ENCODE data around the gene TSC22D3.

TSC22D3 gene

GRCh38 chrX:107755721-107756120 is 19.9 kb downstream of the TSC22D3 start:
- Histone ChIP-seq H3K4me1 (ENCODE audit: control insufficient read depth, low read depth, low read length) (peaks cover 15% of the 10 kb centered on the region), H3K27ac (ENCODE audit: low read length) (no peak overlapping the region), H3K9ac (ENCODE audit: low read length) (no peak overlapping the region), H3K9me3 (ENCODE audit: control insufficient read depth, low read depth, low read length) (no peaks in the 10 kb centered on the region), H3K27me3 (ENCODE audit: control insufficient read depth, insufficient read depth, low read length) (no peaks in the 10 kb centered on the region), H3K4me3 (ENCODE audit: low read length) (no peak overlapping the region), H3K36me3 (ENCODE audit: control insufficient read depth, low read depth, low read length) (no peaks in the 10 kb centered on the region)

GRCh38 chrX:107753187-107753586 is 22.4 kb downstream of the TSC22D3 start:
- no peak overlapping the region for H3K9ac ChIP-seq (ENCODE audit: low read length)
- no peak overlapping the region for H3K4me3 ChIP-seq (ENCODE audit: low read length)
- peaks cover 18% of the 10 kb centered on the region for H3K4me1 ChIP-seq (ENCODE audit: control insufficient read depth, low read depth, low read length)
- H3K27me3 ChIP-seq (ENCODE audit: control insufficient read depth, insufficient read depth, low read length): no peaks in the 10 kb centered on the region
- H3K36me3 ChIP-seq (ENCODE audit: control insufficient read depth, low read depth, low read length): no peaks in the 10 kb centered on the region
- H3K9me3 ChIP-seq (ENCODE audit: control insufficient read depth, low read depth, low read length): no peaks in the 10 kb centered on the region
- H3K27ac ChIP-seq (ENCODE audit: low read length): no peak overlapping the region

GRCh38 chrX:107752714-107753113 is 22.9 kb downstream of the TSC22D3 start:
- no peaks in the 10 kb centered on the region for H3K27me3 ChIP-seq (ENCODE audit: control insufficient read depth, insufficient read depth, low read length)
- H3K27ac ChIP-seq (ENCODE audit: low read length): no peak overlapping the region
- H3K4me1 ChIP-seq (ENCODE audit: control insufficient read depth, low read depth, low read length): peaks cover 18% of the 10 kb centered on the region
- H3K36me3 ChIP-seq (ENCODE audit: control insufficient read depth, low read depth, low read length): no peaks in the 10 kb centered on the region
- H3K9ac ChIP-seq (ENCODE audit: low read length): no peak overlapping the region
- no peaks in the 10 kb centered on the region for H3K9me3 ChIP-seq (ENCODE audit: control insufficient read depth, low read depth, low read length)
- no peak overlapping the region for H3K4me3 ChIP-seq (ENCODE audit: low read length)

DNA sequence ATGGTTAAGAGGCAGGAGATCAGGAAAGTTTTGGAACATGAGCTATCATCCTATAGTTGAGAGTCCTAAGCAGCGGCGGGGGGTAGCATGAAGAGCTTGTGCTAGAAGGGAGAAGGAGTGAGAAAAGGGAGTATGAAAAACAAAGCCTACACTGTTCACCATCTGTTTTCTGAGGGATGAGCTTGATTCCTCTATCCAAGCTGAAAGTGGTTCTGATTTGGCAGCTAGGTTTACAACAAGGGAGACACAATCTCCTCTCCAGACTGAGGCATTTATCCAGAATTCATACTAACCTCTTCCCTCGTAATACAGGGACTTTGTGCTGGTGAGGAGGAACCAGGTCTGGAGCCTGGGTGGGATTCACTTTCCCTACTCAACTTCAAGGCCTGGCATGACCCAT is 23.5 kb downstream of the TSC22D3 start:
- no peak overlapping the region for H3K9ac ChIP-seq (ENCODE audit: low read length)
- H3K4me3 ChIP-seq (ENCODE audit: low read length): no peak overlapping the region
- no peak overlapping the region for H3K27ac ChIP-seq (ENCODE audit: low read length)
- H3K9me3 ChIP-seq (ENCODE audit: control insufficient read depth, low read depth, low read length): no peaks in the 10 kb centered on the region
- no peaks in the 10 kb centered on the region for H3K36me3 ChIP-seq (ENCODE audit: control insufficient read depth, low read depth, low read length)
- H3K27me3 ChIP-seq (ENCODE audit: control insufficient read depth, insufficient read depth, low read length): no peaks in the 10 kb centered on the region
- H3K4me1 ChIP-seq (ENCODE audit: control insufficient read depth, low read depth, low read length): peaks cover 18% of the 10 kb centered on the region

- Histone ChIP-seq H3K27ac (ENCODE audit: low read length) (no peak overlapping the region), H3K27me3 (ENCODE audit: control insufficient read depth, insufficient read depth, low read length) (no peaks in the 10 kb centered on the region), H3K4me1 (ENCODE audit: control insufficient read depth, low read depth, low read length) (peaks cover 18% of the 10 kb centered on the region), H3K36me3 (ENCODE audit: control insufficient read depth, low read depth, low read length) (no peaks in the 10 kb centered on the region), H3K9ac (ENCODE audit: low read length) (no peak overlapping the region), H3K9me3 (ENCODE audit: control insufficient read depth, low read depth, low read length) (no peaks in the 10 kb centered on the region), H3K4me3 (ENCODE audit: low read length) (no peak overlapping the region)
These were observed 24.6 kb downstream of the TSC22D3 start for GRCh38 chrX:107750861-107751445.

DNA sequence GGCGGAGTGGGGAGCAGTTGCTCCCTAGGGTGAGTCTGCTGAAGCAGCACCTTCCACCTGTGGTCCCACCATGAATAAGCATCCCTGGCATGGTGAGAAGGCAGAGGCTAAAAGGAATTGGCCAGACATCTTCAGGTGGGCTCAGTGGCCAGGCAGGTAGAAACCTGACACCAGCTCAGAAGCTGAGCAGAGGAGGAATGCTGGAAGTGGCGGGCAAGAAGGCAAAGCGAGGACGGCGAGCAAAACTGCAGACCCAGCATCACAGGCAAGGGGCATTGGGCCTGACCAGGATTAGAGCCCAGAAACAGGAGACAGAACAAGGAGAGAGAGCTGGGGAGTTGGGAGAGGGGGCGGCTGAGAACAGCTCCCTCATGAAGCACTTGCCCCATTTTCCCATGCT is 25.3 kb downstream of the TSC22D3 start:
- Histone ChIP-seq H3K4me3 (ENCODE audit: low read length) (no peak overlapping the region), H3K36me3 (ENCODE audit: control insufficient read depth, low read depth, low read length) (no peaks in the 10 kb centered on the region), H3K9ac (ENCODE audit: low read length) (no peak overlapping the region), H3K27me3 (ENCODE audit: control insufficient read depth, insufficient read depth, low read length) (no peaks in the 10 kb centered on the region), H3K27ac (ENCODE audit: low read length) (no peak overlapping the region), H3K9me3 (ENCODE audit: control insufficient read depth, low read depth, low read length) (no peaks in the 10 kb centered on the region), H3K4me1 (ENCODE audit: control insufficient read depth, low read depth, low read length) (peaks cover 18% of the 10 kb centered on the region)

- Histone ChIP-seq H3K9ac (ENCODE audit: low read length) (no peak overlapping the region), H3K9me3 (ENCODE audit: control insufficient read depth, low read depth, low read length) (no peaks in the 10 kb centered on the region), H3K27ac (ENCODE audit: low read length) (no peak overlapping the region), H3K4me3 (ENCODE audit: low read length) (no peak overlapping the region), H3K36me3 (ENCODE audit: control insufficient read depth, low read depth, low read length) (no peaks in the 10 kb centered on the region), H3K4me1 (ENCODE audit: control insufficient read depth, low read depth, low read length) (peaks cover 18% of the 10 kb centered on the region), H3K27me3 (ENCODE audit: control insufficient read depth, insufficient read depth, low read length) (peaks cover 2% of the 10 kb centered on the region)
These were observed 27.1 kb downstream of the TSC22D3 start for GRCh38 chrX:107748506-107748905.

- Histone ChIP-seq H3K9me3 (ENCODE audit: control insufficient read depth, low read depth, low read length) (no peaks in the 10 kb centered on the region), H3K27ac (ENCODE audit: low read length) (no peak overlapping the region), H3K4me1 (ENCODE audit: control insufficient read depth, low read depth, low read length) (peaks cover 16% of the 10 kb centered on the region), H3K9ac (ENCODE audit: low read length) (no peak overlapping the region), H3K4me3 (ENCODE audit: low read length) (no peak overlapping the region), H3K36me3 (ENCODE audit: control insufficient read depth, low read depth, low read length) (no peaks in the 10 kb centered on the region), H3K27me3 (ENCODE audit: control insufficient read depth, insufficient read depth, low read length) (peaks cover 10% of the 10 kb centered on the region)
These were observed 27.9 kb downstream of the TSC22D3 start for GRCh38 chrX:107747596-107748161.

DNA sequence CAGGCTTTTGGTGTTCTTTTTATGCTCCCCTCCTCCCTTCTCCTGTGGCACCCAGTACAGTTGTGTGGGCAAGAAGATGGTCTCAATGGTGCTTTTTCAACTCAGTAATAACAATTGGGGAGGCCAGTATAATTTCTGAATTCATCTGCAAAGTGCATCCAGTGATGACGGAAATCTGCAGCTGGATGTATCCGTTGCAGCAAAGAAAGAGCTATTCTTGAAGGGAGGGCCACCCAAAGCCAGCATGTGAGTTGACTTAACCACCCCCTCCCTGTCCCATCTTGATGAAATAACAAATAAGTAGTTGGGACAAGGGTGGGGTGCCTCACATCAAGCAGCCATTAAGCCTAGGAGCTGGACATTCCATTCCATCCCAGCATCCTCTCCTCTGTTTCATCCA is 30.7 kb downstream of the TSC22D3 start:
- H3K27me3 ChIP-seq (ENCODE audit: control insufficient read depth, insufficient read depth, low read length): peaks cover 19% of the 10 kb centered on the region
- peaks cover 22% of the 10 kb centered on the region for H3K4me1 ChIP-seq (ENCODE audit: control insufficient read depth, low read depth, low read length)
- H3K36me3 ChIP-seq (ENCODE audit: control insufficient read depth, low read depth, low read length): no peaks in the 10 kb centered on the region
- H3K9me3 ChIP-seq (ENCODE audit: control insufficient read depth, low read depth, low read length): no peaks in the 10 kb centered on the region
- H3K4me3 ChIP-seq (ENCODE audit: low read length): no peak overlapping the region
- H3K27ac ChIP-seq (ENCODE audit: low read length): no peak overlapping the region
- no peak overlapping the region for H3K9ac ChIP-seq (ENCODE audit: low read length)

DNA sequence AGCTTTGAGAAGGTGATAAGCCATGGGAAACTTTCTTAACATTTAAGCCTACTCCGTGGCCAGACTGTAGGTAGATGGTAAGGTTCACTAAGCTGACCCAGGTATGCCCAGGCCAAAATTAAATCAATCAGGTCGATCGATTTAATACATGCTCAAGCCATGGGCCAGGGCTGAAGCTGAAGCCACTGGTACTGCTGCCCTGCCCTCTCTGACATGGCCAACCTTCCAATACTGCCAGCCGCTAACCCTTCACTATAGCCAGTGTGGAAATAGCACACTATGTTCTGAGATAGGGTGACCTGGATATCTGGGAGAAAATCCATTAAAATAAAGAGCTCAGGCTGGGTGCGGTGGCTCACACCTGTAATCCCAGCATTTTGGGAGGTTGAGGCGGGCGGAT is 31.6 kb downstream of the TSC22D3 start:
- peaks cover 22% of the 10 kb centered on the region for H3K4me1 ChIP-seq (ENCODE audit: control insufficient read depth, low read depth, low read length)
- peaks cover 19% of the 10 kb centered on the region for H3K27me3 ChIP-seq (ENCODE audit: control insufficient read depth, insufficient read depth, low read length)
- H3K9me3 ChIP-seq (ENCODE audit: control insufficient read depth, low read depth, low read length): no peaks in the 10 kb centered on the region
- H3K9ac ChIP-seq (ENCODE audit: low read length): no peak overlapping the region
- no peaks in the 10 kb centered on the region for H3K36me3 ChIP-seq (ENCODE audit: control insufficient read depth, low read depth, low read length)
- no peak overlapping the region for H3K4me3 ChIP-seq (ENCODE audit: low read length)
- H3K27ac ChIP-seq (ENCODE audit: low read length): no peak overlapping the region

GRCh38 chrX:107742700-107743191 is 32.8 kb downstream of the TSC22D3 start:
- H3K4me3 ChIP-seq (ENCODE audit: low read length): peak overlapping the region; percentile 74
- H3K9me3 ChIP-seq (ENCODE audit: control insufficient read depth, low read depth, low read length): no peaks in the 10 kb centered on the region
- peaks cover 22% of the 10 kb centered on the region for H3K4me1 ChIP-seq (ENCODE audit: control insufficient read depth, low read depth, low read length)
- peaks cover 19% of the 10 kb centered on the region for H3K27me3 ChIP-seq (ENCODE audit: control insufficient read depth, insufficient read depth, low read length)
- no peaks in the 10 kb centered on the region for H3K36me3 ChIP-seq (ENCODE audit: control insufficient read depth, low read depth, low read length)
- no peak overlapping the region for H3K9ac ChIP-seq (ENCODE audit: low read length)
- H3K27ac ChIP-seq (ENCODE audit: low read length): no peak overlapping the region

- Histone ChIP-seq H3K27me3 (ENCODE audit: control insufficient read depth, insufficient read depth, low read length) (peaks cover 19% of the 10 kb centered on the region), H3K4me3 (ENCODE audit: low read length) (peak overlapping the region; percentile 74), H3K36me3 (ENCODE audit: control insufficient read depth, low read depth, low read length) (no peaks in the 10 kb centered on the region), H3K9me3 (ENCODE audit: control insufficient read depth, low read depth, low read length) (no peaks in the 10 kb centered on the region), H3K4me1 (ENCODE audit: control insufficient read depth, low read depth, low read length) (peaks cover 35% of the 10 kb centered on the region), H3K27ac (ENCODE audit: low read length) (no peak overlapping the region), H3K9ac (ENCODE audit: low read length) (peak overlapping the region; percentile 50)
These were observed 34.2 kb downstream of the TSC22D3 start for GRCh38 chrX:107741404-107741790.
